ENCODE measurements around the gene CCDC102B. TPM values are rescaled to one million over a fixed set of nuclear protein-coding genes. Genes with fewer than 3 reads are reported as not detected.

Gene CCDC102B
- total RNA-seq = 10 to 100 TPM; 30.4 to 78.8 TPM
- polyA plus RNA-seq = 1 to 10 TPM; 7.1 to 9.3 TPM
- long read RNA-seq, donor 1, partial matches to known transcripts = 0 of 2 reads
- long read RNA-seq, donor 1, other reads (novel, unspliced or antisense) = 0 of 2 reads
- long read RNA-seq, donor 2 = 0 reads
- long read RNA-seq, donor 3, partial matches to known transcripts = 0 of 2 reads
- long read RNA-seq, donor 3, other reads (novel, unspliced or antisense) = 0 of 2 reads
- long read RNA-seq, donor 4 = 0 reads
- long read RNA-seq, donor 5 = 0 reads

DNA sequence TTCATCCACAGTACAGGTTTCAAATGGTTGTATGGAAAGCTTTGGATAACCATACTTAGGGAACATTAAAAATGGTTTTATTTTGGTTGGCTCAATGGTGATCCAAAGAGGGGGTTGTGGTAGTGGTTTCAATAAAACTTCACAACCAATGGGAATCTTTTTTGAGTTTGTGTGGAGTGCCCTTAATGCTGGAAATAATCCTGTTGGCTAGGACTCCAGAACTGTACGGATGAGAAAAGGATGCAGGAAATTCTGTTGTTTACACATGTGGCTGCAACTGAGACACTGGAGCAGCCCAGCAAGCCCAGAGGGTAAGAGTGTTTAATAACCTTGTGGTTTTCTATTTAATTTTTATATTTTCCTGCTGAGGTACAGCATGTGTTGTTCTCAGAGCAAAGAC lies at the start of gene CCDC102B:
Gene CCDC102B, plus strand, starts transcription at position 210 of the 400 bp plus-strand sequence. CDS start 38,684 bp downstream, outside the sequence.
- peaks cover 0 to 18% (median 2%) of the 10 kb centered on the region in 5 donors for H3K4me1 ChIP-seq (ENCODE audit: control insufficient read depth in 5 of 5, insufficient read depth in 5 of 5, low read length in 5 of 5)
- TF ChIP-seq CTCF (IDR thresholded peaks at IDR 0.05; ENCODE audit: control extremely low read depth, extremely low read depth) = no peak
- H3K9me3 ChIP-seq (ENCODE audit: control insufficient read depth in 4 of 4, insufficient read depth in 3 of 4, low read length in 3 of 4) = no peaks in the 10 kb centered on the region
- ATAC-seq (ENCODE audit: insufficient read depth, low FRiP score) (no peak), DNase-seq (peak in 2 of 3 donors; percentile 70 to 74)
- H3K4me3 ChIP-seq = no peak within 1 kb of the TSS
- 24 to 68% methylated on average over 1 of the region's 1 CpG for WGBS, 2 donors
- no peaks in the 10 kb centered on the region for H3K36me3 ChIP-seq (ENCODE audit: control insufficient read depth in 4 of 4, insufficient read depth in 4 of 4, low read length in 4 of 4)
- H3K27ac ChIP-seq (ENCODE audit: low read depth in 1 of 2, low read length in 1 of 2) = peak within 1 kb of the TSS in 1 of 2 donors; percentile 45
- H3K27me3 ChIP-seq (ENCODE audit: control insufficient read depth in 3 of 3, insufficient read depth in 3 of 3, low read length in 2 of 3) = no peaks in the 10 kb centered on the region
- peak within 1 kb of the TSS in 1 of 2 donors; percentile 61 for H3K9ac ChIP-seq (ENCODE audit: insufficient read depth in 1 of 2, low read length in 2 of 2)

DNA sequence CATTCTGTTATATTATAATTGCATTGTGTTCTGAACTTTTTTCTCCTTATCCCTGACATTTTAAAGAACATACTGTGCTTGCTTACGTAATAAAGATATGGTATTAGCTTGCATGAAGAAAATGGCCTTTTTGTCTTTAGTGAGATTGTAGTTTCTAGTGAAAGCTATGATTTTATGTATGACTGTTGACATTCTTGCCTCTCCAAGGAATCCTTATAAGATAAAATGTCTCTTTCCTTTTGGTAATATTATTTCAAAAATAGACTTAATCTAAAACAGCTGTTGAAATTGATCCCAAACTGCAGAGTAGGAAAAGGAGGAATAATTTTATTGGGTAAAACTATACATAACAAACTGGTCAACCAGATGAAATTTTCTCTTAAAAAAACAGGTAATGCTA lies 40.8 kb upstream of the CCDC102B start:
- no peak for ATAC-seq (ENCODE audit: insufficient read depth, low FRiP score)
- 81 to 88% methylated on average over 1 of the region's 1 CpG for WGBS, 2 donors
- no peak for DNase-seq

DNA sequence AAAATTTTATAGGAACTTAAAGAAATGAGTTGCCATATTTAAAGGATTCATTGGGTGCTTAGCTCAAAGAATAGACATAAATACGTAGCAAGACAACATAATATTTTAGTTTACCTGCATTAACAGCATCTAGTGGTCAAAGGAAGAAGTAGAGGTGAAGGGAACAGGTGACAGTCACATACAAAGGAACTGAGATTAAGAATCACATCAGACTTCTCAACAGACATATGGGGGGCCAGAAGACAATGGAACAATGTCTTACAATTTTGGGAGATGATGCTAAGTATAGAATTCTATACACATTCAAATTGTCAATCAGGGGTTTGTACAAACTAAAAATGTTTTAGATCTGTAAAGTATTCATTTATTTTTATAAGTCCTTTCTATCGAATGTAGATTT lies 38.6 kb upstream of the CCDC102B start:
- ATAC-seq (ENCODE audit: insufficient read depth, low FRiP score) = no peak
- DNase-seq = no peak
- no peak overlapping the region for H3K9ac ChIP-seq (ENCODE audit: insufficient read depth in 1 of 2, low read length in 2 of 2)
- WGBS, 2 donors = 92 to 98% methylated on average over 2 of the region's 2 CpGs
- no peaks in the 10 kb centered on the region for H3K27me3 ChIP-seq (ENCODE audit: control insufficient read depth in 3 of 3, insufficient read depth in 3 of 3, low read length in 2 of 3)
- peaks cover 0 to 4% (median under 1%) of the 10 kb centered on the region in 4 donors for H3K9me3 ChIP-seq (ENCODE audit: control insufficient read depth in 4 of 4, insufficient read depth in 3 of 4, low read length in 3 of 4)
- TF ChIP-seq CTCF (IDR thresholded peaks at IDR 0.05; ENCODE audit: control extremely low read depth, extremely low read depth) = no peak
- H3K27ac ChIP-seq (ENCODE audit: low read depth in 1 of 2, low read length in 1 of 2) = no peak overlapping the region
- H3K36me3 ChIP-seq (ENCODE audit: control insufficient read depth in 4 of 4, insufficient read depth in 4 of 4, low read length in 4 of 4) = no peaks in the 10 kb centered on the region
- H3K4me1 ChIP-seq (ENCODE audit: control insufficient read depth in 5 of 5, insufficient read depth in 5 of 5, low read length in 5 of 5) = no peaks in the 10 kb centered on the region
- no peak overlapping the region for H3K4me3 ChIP-seq

More for the DNA sequence above, 40.8 kb upstream of the CCDC102B start:
- no peaks in the 10 kb centered on the region for H3K36me3 ChIP-seq (ENCODE audit: control insufficient read depth in 4 of 4, insufficient read depth in 4 of 4, low read length in 4 of 4)
- H3K9ac ChIP-seq (ENCODE audit: insufficient read depth in 1 of 2, low read length in 2 of 2) = no peak overlapping the region
- TF ChIP-seq CTCF (IDR thresholded peaks at IDR 0.05; ENCODE audit: control extremely low read depth, extremely low read depth) = no peak
- H3K27me3 ChIP-seq (ENCODE audit: control insufficient read depth in 3 of 3, insufficient read depth in 3 of 3, low read length in 2 of 3) = no peaks in the 10 kb centered on the region
- no peak overlapping the region for H3K4me3 ChIP-seq
- H3K4me1 ChIP-seq (ENCODE audit: control insufficient read depth in 5 of 5, insufficient read depth in 5 of 5, low read length in 5 of 5) = no peaks in the 10 kb centered on the region
- peaks cover 0 to 4% (median 1%) of the 10 kb centered on the region in 4 donors for H3K9me3 ChIP-seq (ENCODE audit: control insufficient read depth in 4 of 4, insufficient read depth in 3 of 4, low read length in 3 of 4)
- H3K27ac ChIP-seq (ENCODE audit: low read depth in 1 of 2, low read length in 1 of 2) = no peak overlapping the region
